DMS53 treated with DMSO at 0.1 percent for 48 hours (cell line): Measurements from ENCODE around the gene APPL2.

Source experiments
- DNase-seq: peaks from one replicate; lab custom pipeline; 2025; ENCODE audit not compliant: unreplicated experiment; lab: John Stamatoyannopoulos, UW

Gene APPL2, protein sequence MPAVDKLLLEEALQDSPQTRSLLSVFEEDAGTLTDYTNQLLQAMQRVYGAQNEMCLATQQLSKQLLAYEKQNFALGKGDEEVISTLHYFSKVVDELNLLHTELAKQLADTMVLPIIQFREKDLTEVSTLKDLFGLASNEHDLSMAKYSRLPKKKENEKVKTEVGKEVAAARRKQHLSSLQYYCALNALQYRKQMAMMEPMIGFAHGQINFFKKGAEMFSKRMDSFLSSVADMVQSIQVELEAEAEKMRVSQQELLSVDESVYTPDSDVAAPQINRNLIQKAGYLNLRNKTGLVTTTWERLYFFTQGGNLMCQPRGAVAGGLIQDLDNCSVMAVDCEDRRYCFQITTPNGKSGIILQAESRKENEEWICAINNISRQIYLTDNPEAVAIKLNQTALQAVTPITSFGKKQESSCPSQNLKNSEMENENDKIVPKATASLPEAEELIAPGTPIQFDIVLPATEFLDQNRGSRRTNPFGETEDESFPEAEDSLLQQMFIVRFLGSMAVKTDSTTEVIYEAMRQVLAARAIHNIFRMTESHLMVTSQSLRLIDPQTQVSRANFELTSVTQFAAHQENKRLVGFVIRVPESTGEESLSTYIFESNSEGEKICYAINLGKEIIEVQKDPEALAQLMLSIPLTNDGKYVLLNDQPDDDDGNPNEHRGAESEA

GRCh38 chr12:105235732-105236476 lies at the start of gene APPL2:
Gene APPL2 (minus strand): TSS chr12:105236174. CDS start chr12:105236012, 162 bp downstream.
- DNase-seq: peak; percentile 94

DNA sequence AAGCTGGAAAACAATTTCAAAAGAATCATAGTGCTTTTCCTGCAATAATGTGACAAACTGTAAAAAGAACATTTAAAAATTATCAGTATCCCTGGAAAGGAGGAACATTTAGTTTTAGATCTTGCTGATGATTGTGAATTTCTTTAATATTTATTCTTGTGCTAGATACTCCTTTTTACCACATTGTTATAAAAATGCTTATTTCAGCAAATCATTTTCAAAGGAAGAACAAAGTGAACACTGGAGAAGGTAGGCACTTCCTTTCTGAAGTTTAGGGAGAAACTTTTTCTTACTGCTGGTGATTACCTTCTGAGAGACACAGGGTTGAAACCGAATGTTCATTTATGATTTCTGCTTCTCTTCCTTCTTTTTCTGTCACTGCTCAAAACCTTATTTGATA lies 49.4 kb upstream of the APPL2 start:
- no peak for DNase-seq

- peak; percentile 42 for DNase-seq
These were observed 45.7 kb upstream of the APPL2 start for GRCh38 chr12:105281694-105282049.

DNA sequence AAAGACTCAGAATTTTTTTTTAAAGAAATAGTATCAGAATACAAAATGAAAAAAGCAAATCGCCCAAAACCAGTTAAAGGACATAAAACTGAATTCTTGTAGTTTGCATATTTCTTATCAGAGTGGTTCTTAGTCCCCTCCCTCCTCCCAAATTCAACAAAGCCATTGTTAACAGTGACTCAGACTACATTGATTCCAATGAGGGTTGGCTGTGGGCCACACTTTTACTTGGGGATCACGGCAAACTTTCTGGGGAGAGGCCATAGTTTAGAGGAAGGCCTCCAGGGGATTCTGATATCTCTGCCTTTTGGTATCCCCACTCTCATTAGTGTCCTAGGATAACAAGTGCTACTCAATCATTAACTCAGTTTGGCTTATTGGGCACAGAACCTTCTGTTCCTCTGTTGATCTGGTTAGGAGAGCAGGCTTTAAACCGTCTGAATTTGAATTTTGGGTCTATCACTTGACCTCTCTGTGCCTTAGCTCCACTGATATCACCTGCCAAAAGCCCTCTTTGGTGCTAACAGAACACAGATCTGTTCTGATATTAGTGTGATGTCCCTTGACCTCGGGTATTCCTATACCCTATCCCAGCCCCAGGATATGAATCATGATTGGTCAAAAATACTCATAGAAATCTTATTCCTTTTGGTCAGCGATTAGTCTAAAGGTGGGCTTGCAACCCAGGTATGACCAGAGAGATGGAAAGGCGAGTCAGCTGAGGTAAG lies 45.2 kb upstream of the APPL2 start:
- DNase-seq: no peak

DNA sequence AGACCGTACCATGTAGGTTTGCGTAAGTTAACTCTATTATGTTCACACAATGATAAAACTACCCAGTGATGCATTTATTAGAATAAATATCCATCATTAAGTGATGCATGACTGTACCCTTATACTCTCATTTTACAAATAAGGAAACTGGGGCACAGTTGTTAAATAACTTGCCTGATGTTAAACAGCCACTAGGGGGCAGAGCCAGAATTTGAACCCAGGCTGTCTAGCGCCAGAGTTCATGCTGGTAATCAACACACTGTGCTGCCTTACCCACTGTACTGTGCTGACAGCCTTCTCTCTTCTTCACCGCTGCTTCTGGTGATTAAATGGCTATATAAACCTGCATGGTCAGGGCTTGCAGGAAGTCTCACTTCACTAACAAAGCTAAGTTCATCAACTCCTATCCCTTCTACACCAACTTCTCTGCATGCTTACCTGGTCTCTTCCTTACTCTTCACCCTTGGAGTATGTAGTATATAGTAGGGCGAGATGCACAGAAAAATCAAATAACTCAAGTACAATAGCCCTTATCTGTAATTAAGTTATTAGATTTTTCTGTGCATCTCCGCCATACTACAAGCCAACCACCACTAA lies 43.6 kb upstream of the APPL2 start:
- no peak for DNase-seq

DNA sequence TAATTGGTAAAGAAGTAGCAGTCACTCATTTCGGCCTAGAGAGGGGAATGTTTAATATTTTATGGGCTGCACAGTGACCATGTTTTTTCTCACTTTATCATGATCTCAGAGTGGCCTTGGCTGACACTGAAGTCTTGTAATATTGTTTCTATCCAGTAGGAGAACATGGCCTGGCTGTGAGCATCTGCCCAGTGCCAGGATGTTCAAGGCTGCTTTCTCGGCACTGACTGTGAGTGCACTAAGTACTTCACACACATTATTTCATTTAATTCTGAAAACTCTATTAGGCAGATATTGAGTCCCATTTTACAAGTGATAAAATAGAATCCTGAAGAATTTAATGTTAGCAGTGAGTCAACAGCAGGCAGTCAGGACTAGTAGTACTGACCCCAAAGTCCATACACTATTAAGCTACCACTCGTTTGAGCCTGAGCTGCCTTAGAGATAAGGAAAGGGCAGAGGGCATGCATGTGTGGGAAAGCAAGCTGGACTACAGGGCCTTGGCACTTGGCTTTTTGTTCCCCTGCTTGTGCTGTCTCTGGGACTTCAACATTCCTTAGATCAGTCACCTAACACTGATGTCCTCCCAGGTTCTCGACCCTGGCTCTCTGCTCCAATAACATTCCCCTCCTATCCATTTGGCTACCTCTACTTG lies 42.2 kb upstream of the APPL2 start:
- no peak for DNase-seq

DNA sequence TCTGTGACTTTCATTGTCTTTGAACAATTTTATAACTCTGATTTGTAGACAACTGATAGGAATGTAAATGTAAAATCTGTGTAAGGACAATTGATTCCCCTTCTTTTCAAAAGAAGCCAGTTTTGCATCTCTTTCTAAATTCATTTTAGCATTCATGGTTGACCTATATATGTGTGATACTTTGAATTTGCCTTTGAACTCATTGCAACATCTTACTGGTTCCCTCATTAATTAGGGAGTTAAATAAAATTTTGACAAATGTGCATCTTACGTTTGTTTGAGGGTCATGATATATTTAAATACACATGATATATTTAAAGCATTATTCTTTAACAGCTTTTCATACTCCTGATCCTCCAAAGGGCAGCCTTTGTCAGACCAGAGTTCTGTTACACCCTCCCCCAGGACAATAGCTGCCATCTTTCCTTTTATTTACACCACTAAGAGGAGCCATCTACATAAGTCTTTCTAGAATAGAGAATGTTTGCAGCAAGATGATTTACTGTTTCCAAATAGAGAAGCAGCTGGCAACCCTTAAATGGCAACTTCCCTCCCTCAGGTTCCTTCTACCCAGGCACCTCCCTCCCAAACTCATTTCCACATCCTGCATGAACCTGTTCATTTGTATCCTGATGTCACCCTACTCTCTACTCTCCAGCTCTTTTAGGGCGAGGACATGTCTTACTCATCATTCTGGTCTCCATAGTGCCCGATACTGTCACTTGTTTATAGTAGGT lies 40.2 kb upstream of the APPL2 start:
- DNase-seq: no peak

- no peak for DNase-seq
These were observed 38.6 kb upstream of the APPL2 start for GRCh38 chr12:105274571-105274970.

DNA sequence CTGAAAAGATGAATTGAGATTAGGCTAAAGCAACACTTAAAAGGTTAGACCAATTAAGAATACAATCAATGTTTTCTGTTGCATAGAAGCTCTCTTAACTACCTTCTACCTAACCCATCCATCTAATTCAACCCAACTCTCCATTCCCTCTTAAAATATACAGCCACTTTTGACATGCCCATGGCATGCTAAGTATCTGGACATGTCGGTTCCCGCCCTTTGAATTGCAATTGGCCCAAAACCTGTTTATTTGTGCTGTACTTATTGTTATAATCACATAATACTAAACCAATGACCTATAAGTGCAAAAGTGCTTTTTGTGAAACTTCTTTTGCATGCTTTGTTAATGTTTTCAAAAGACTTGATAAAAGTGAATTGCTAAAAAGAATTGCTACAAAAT lies 37.6 kb upstream of the APPL2 start:
- no peak for DNase-seq

DNA sequence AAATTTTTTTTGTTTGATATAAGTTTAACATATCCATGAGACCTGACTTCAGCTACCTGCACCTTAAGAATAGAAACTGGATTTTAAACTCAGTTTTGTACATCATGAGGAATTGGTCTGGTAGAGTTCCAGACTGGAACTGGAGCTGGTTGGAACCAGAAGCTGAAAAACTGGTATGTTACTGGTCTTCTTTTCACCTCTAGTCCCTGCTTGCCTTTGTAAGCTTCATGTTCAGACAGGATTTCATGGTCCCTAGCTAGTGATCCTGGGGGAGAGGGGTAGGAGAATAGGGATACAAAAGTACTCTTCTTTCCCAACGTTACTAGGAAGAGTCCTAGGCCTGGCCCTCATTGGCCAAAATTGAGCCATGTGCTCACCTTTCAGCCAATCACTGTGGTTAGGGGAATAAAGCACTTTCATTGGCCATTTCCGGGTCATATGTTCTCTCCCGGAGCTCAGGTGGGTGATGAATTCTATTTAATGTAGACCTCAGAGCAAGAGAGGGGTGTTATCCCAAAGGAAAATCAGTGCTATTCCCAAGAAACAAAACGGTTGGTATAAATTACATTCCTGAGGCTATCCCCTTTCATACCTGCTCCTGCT lies 36.9 kb upstream of the APPL2 start:
- no peak for DNase-seq

- no peak for DNase-seq
These were observed 36.2 kb upstream of the APPL2 start for GRCh38 chr12:105272152-105272551.

GRCh38 chr12:105271364-105271763 lies 35.4 kb upstream of the APPL2 start:
- DNase-seq: no peak

DNA sequence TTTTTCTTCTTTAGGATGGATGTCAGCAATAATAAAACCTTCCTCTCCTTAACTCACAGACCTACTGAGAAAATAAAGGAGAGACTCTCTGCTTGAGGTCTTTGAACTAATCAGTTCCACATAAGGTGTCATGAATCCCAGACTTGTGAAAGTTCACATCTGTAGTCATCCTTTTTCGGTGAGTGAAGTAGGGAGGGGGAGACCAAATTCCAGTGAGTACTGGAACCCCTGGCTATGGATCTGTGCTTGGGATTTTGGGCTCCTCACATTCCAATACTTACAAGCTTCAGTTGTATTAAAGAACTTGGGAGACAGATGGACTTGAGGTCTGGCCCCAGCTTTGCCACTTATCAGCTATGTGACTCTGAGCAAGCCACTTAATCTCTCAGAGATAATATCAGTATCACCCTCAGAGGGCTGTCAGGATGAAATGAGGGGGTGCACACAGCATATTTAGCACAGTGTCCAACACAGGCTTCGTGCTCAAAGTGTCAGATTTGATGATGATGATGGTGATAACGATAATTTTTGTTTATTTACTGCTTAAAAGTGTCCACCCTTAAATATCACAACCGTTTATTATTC lies 34.8 kb upstream of the APPL2 start:
- DNase-seq: no peak

DNA sequence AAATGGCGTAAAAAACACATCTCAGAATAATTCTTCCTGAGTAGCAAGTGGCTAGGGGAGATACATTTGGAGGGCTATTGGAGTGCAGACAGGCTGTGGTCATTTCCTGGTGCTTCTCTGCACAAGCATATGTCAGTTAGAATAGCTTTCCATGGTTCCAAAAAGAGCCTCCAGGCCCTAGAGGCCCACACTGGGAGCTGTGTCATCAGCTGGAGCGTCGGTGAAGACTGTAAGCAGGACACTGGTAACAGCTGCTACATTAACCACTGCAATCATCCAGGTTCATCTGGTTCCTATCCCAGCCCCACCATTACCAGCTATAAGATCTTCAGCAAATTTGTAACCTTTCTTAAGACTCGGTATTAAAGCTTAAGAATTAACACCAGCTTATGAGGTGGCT lies 31.7 kb upstream of the APPL2 start:
- DNase-seq: no peak

- DNase-seq: no peak
These were observed 28.8 kb upstream of the APPL2 start for GRCh38 chr12:105264771-105265170.

DNA sequence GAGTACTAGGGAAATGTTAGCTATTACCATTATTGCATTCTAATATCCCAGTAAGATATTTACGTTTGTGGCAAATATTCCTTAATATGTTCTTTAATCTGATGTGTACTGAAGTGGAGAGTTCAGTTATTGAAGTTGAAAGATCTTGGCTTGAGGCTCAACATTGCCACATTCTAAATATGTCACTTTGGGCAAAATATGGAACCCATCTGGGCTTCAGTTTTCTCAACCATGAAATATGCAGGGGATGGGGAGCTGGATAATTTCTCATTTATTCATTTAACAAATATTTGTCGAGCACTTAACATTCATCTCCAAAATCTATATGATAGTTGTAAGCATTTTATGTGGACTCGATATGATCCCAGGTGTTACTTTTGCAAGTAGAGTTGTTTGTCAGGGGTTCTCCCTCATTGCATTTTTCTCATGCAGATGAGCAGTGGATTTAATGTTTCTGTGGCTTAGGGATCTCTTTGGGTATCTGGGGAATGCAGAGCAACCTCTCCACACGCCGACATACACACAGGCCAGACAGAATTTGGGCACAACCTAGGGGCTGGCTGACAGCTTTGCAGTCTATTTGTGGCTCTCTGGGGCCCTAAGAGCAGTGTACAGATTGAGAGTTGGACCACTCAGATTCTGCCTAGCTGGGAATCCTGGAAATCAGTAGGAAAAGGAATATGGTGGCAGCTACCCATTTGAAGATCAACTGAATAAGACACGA lies 26.6 kb upstream of the APPL2 start:
- no peak for DNase-seq

DNA sequence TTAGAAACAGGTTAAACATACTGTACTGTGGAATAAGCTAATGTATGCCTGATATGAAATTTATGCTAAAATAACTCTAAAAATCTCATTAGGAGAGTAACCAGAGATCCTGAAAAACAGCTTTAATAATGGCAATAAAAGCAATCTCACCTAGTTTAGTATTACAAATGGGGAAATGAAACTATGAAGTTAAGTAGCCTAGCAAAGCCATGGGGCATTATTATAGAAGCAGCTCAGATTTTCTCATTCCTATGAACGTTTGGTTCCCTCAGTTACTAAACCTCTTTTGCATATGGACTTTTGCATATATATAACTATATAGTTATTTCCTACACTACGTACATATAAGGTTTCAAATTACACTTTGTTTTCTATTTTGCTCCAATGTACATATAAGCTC lies 25.0 kb upstream of the APPL2 start:
- DNase-seq: no peak

- DNase-seq: no peak
These were observed 23.3 kb upstream of the APPL2 start for GRCh38 chr12:105259226-105259625.
